A549 (cell line): ENCODE data around the gene PLCH1.

Source experiments
- EP300 ChIP-seq, 2 experiments: fragments of >200 bp; sonication (Bioruptor Twin); formaldehyde crosslinking; IDR thresholded peaks; 2 replicates in 1 of 2; 3 replicates in 1 of 2; pipeline ENCODE4 v1.6.1; 2016 to 2017
- MAZ ChIP-seq: fragments of 150-350 bp; IDR thresholded peaks from 2 replicates; pipeline ENCODE4 v1.6.1; 2014; ENCODE audit warnings: antibody characterized with exemption, low read depth, low read length, borderline replicate concordance
- POLR2A ChIP-seq: IDR thresholded peaks from 2 replicates; pipeline ENCODE4 v1.6.1; 2012; ENCODE audit warnings: mild to moderate bottlenecking, low read length
- TF ChIP-seq, protein P1 (sequence below): fragments of 450-650 bp; IDR thresholded peaks from 2 replicates; pipeline ENCODE4 v1.6.1; 2014; ENCODE audit warnings: antibody characterized with exemption
- TF ChIP-seq, protein P2 (sequence below): fragments of >200 bp; sonication (Bioruptor Twin); formaldehyde crosslinking; IDR thresholded peaks from 3 replicates; pipeline ENCODE4 v1.5.1; 2016
- TF ChIP-seq, protein P3 (sequence below): IDR thresholded peaks from 2 replicates; pipeline ENCODE4 v1.6.1; 2012

DNA sequence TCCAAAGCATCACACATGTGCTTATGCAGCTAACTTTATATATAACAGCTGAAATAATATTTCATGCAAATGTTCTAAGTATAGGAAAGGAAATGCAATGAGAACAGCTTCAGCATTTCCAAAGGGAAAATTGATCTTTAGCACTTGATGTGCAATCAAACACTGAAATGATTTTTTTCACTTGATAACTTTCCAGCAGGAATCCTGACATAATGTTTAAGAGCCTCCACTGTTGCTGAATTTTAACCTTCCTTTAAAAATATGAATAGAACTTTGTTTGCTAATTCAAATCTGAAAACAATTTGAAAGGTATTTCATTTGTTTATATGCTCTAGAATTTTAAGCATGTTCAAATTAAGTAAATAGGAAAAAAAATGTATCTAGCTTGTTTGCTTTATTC is 354.5 kb downstream of the PLCH1 start:
- TF ChIP-seq POLR2A (no peak), EP300 (IDR thresholded peaks at IDR 0.05) (no peak), MAZ (no peak)
- TF ChIP-seq, protein P1, sequence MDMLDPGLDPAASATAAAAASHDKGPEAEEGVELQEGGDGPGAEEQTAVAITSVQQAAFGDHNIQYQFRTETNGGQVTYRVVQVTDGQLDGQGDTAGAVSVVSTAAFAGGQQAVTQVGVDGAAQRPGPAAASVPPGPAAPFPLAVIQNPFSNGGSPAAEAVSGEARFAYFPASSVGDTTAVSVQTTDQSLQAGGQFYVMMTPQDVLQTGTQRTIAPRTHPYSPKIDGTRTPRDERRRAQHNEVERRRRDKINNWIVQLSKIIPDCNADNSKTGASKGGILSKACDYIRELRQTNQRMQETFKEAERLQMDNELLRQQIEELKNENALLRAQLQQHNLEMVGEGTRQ, result no peak
- TF ChIP-seq, protein P2, sequence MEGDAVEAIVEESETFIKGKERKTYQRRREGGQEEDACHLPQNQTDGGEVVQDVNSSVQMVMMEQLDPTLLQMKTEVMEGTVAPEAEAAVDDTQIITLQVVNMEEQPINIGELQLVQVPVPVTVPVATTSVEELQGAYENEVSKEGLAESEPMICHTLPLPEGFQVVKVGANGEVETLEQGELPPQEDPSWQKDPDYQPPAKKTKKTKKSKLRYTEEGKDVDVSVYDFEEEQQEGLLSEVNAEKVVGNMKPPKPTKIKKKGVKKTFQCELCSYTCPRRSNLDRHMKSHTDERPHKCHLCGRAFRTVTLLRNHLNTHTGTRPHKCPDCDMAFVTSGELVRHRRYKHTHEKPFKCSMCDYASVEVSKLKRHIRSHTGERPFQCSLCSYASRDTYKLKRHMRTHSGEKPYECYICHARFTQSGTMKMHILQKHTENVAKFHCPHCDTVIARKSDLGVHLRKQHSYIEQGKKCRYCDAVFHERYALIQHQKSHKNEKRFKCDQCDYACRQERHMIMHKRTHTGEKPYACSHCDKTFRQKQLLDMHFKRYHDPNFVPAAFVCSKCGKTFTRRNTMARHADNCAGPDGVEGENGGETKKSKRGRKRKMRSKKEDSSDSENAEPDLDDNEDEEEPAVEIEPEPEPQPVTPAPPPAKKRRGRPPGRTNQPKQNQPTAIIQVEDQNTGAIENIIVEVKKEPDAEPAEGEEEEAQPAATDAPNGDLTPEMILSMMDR, result no peak
- TF ChIP-seq, protein P3, sequence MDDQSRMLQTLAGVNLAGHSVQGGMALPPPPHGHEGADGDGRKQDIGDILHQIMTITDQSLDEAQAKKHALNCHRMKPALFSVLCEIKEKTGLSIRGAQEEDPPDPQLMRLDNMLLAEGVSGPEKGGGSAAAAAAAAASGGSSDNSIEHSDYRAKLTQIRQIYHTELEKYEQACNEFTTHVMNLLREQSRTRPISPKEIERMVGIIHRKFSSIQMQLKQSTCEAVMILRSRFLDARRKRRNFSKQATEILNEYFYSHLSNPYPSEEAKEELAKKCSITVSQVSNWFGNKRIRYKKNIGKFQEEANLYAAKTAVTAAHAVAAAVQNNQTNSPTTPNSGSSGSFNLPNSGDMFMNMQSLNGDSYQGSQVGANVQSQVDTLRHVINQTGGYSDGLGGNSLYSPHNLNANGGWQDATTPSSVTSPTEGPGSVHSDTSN, result no peak
